ENCODE measurements around the gene ZNF536.

Gene ZNF536

GRCh38 chr19:30563691-30564090, 191.5 kb downstream of the ZNF536 start:
- Histone ChIP-seq H3K36me3 (ENCODE audit: control insufficient read depth, insufficient read depth, low read length) (no peaks in the 10 kb centered on the region), H3K9me3 (ENCODE audit: control insufficient read depth, low read length) (no peaks in the 10 kb centered on the region), H3K27me3 (replicated peaks; ENCODE audit: control insufficient read depth, insufficient read depth, low read length, poor library complexity, severe bottlenecking) (no peaks in the 10 kb centered on the region), H3K27ac (ENCODE audit: insufficient read depth, low read length, poor library complexity, severe bottlenecking) (no peak overlapping the region), H3K4me1 (ENCODE audit: control insufficient read depth, insufficient read depth, low read length, poor library complexity, severe bottlenecking) (no peaks in the 10 kb centered on the region), H3K4me3 (ENCODE audit: insufficient read depth, low read depth, low read length, poor library complexity, severe bottlenecking) (no peak overlapping the region)
- DNase-seq: no peak

- Histone ChIP-seq H3K4me3 (ENCODE audit: insufficient read depth, low read depth, low read length, poor library complexity, severe bottlenecking) (no peak overlapping the region), H3K27me3 (replicated peaks; ENCODE audit: control insufficient read depth, insufficient read depth, low read length, poor library complexity, severe bottlenecking) (no peaks in the 10 kb centered on the region), H3K9me3 (ENCODE audit: control insufficient read depth, low read length) (no peaks in the 10 kb centered on the region), H3K27ac (ENCODE audit: insufficient read depth, low read length, poor library complexity, severe bottlenecking) (no peak overlapping the region), H3K36me3 (ENCODE audit: control insufficient read depth, insufficient read depth, low read length) (no peaks in the 10 kb centered on the region), H3K4me1 (ENCODE audit: control insufficient read depth, insufficient read depth, low read length, poor library complexity, severe bottlenecking) (no peaks in the 10 kb centered on the region)
- no peak for DNase-seq
These were observed 192.4 kb downstream of the ZNF536 start for GRCh38 chr19:30564551-30565011.

DNA sequence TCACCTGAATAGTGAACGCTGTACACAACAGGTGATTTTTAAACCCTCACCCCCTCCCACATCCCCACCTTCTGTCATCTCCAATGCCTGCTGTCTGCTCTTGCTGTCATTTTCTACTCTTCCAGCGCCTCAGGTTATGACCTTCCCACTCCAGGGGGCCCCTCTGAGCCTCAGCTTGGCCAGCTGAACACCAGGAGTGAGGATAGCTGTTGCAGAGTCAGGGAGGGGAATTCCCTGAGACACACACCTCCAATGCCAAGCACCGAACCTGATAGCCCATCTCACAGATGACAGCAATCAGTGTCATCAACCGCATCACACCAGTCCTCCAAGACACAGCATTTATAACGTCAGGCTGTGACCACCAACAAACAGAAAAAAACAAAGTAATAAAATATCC, 193.5 kb downstream of the ZNF536 start:
- Histone ChIP-seq H3K9me3 (ENCODE audit: control insufficient read depth, low read length) (no peaks in the 10 kb centered on the region), H3K36me3 (ENCODE audit: control insufficient read depth, insufficient read depth, low read length) (no peaks in the 10 kb centered on the region), H3K4me3 (ENCODE audit: insufficient read depth, low read depth, low read length, poor library complexity, severe bottlenecking) (no peak overlapping the region), H3K27me3 (replicated peaks; ENCODE audit: control insufficient read depth, insufficient read depth, low read length, poor library complexity, severe bottlenecking) (no peaks in the 10 kb centered on the region), H3K27ac (ENCODE audit: insufficient read depth, low read length, poor library complexity, severe bottlenecking) (no peak overlapping the region), H3K4me1 (ENCODE audit: control insufficient read depth, insufficient read depth, low read length, poor library complexity, severe bottlenecking) (no peaks in the 10 kb centered on the region)
- no peak for DNase-seq

DNA sequence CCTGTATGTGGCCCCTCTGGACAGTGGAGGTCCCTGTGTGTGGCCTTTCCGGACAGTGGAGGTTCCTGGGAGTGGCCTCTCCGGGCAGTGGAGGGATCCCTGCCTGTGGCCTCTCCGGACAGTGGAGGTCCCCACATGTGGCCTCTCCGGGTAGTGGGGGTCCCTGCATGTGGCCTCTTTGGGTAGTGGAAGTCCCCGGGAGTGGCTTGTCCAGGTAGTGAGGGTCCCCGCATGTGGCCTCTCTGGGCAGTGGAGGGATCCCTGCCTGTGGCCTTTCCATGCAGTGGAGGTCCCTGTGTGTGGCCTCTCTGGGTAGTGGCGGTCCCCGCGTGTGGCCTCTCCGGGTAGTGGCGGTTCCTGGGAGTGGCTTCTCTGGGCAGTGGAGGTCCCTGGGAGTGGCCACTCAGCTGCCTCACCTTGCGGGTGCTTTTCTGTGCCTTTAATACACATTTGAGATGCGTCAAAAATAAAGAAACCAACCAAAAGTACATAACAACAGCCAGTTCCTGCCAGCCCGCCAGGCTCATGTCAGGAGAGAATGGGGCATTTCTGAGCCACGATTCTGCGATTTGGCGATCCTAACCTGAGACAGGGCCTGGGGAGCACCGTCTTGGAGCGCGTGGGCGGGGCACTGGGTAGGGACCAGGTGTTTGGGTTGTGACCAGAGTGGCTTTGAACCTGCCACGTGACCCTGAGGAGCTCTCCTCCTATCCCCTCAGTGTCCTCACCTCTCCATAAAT, 194.7 kb downstream of the ZNF536 start:
- DNase-seq: no peak
- Histone ChIP-seq H3K27me3 (replicated peaks; ENCODE audit: control insufficient read depth, insufficient read depth, low read length, poor library complexity, severe bottlenecking) (no peaks in the 10 kb centered on the region), H3K36me3 (ENCODE audit: control insufficient read depth, insufficient read depth, low read length) (no peaks in the 10 kb centered on the region), H3K9me3 (ENCODE audit: control insufficient read depth, low read length) (no peaks in the 10 kb centered on the region), H3K27ac (ENCODE audit: insufficient read depth, low read length, poor library complexity, severe bottlenecking) (no peak overlapping the region), H3K4me1 (ENCODE audit: control insufficient read depth, insufficient read depth, low read length, poor library complexity, severe bottlenecking) (no peaks in the 10 kb centered on the region), H3K4me3 (ENCODE audit: insufficient read depth, low read depth, low read length, poor library complexity, severe bottlenecking) (no peak overlapping the region)

- no peak for DNase-seq
- H3K9me3 ChIP-seq (ENCODE audit: control insufficient read depth, low read length): no peaks in the 10 kb centered on the region
- H3K27ac ChIP-seq (ENCODE audit: insufficient read depth, low read length, poor library complexity, severe bottlenecking): no peak overlapping the region
- no peaks in the 10 kb centered on the region for H3K27me3 ChIP-seq (replicated peaks; ENCODE audit: control insufficient read depth, insufficient read depth, low read length, poor library complexity, severe bottlenecking)
- no peak overlapping the region for H3K4me3 ChIP-seq (ENCODE audit: insufficient read depth, low read depth, low read length, poor library complexity, severe bottlenecking)
- no peaks in the 10 kb centered on the region for H3K4me1 ChIP-seq (ENCODE audit: control insufficient read depth, insufficient read depth, low read length, poor library complexity, severe bottlenecking)
- H3K36me3 ChIP-seq (ENCODE audit: control insufficient read depth, insufficient read depth, low read length): no peaks in the 10 kb centered on the region
These were observed 195.5 kb downstream of the ZNF536 start for GRCh38 chr19:30567536-30568232.

- Histone ChIP-seq H3K4me1 (ENCODE audit: control insufficient read depth, insufficient read depth, low read length, poor library complexity, severe bottlenecking) (no peaks in the 10 kb centered on the region), H3K27me3 (replicated peaks; ENCODE audit: control insufficient read depth, insufficient read depth, low read length, poor library complexity, severe bottlenecking) (no peaks in the 10 kb centered on the region), H3K9me3 (ENCODE audit: control insufficient read depth, low read length) (no peaks in the 10 kb centered on the region), H3K27ac (ENCODE audit: insufficient read depth, low read length, poor library complexity, severe bottlenecking) (no peak overlapping the region), H3K4me3 (ENCODE audit: insufficient read depth, low read depth, low read length, poor library complexity, severe bottlenecking) (no peak overlapping the region), H3K36me3 (ENCODE audit: control insufficient read depth, insufficient read depth, low read length) (no peaks in the 10 kb centered on the region)
- no peak for DNase-seq
These were observed 198.0 kb downstream of the ZNF536 start for GRCh38 chr19:30570194-30570593.

GRCh38 chr19:30577551-30578105, 205.4 kb downstream of the ZNF536 start:
- H3K27me3 ChIP-seq (replicated peaks; ENCODE audit: control insufficient read depth, insufficient read depth, low read length, poor library complexity, severe bottlenecking): no peaks in the 10 kb centered on the region
- H3K9me3 ChIP-seq (ENCODE audit: control insufficient read depth, low read length): no peaks in the 10 kb centered on the region
- no peaks in the 10 kb centered on the region for H3K4me1 ChIP-seq (ENCODE audit: control insufficient read depth, insufficient read depth, low read length, poor library complexity, severe bottlenecking)
- H3K4me3 ChIP-seq (ENCODE audit: insufficient read depth, low read depth, low read length, poor library complexity, severe bottlenecking): no peak overlapping the region
- H3K27ac ChIP-seq (ENCODE audit: insufficient read depth, low read length, poor library complexity, severe bottlenecking): no peak overlapping the region
- H3K36me3 ChIP-seq (ENCODE audit: control insufficient read depth, insufficient read depth, low read length): no peaks in the 10 kb centered on the region
- no peak for DNase-seq

DNA sequence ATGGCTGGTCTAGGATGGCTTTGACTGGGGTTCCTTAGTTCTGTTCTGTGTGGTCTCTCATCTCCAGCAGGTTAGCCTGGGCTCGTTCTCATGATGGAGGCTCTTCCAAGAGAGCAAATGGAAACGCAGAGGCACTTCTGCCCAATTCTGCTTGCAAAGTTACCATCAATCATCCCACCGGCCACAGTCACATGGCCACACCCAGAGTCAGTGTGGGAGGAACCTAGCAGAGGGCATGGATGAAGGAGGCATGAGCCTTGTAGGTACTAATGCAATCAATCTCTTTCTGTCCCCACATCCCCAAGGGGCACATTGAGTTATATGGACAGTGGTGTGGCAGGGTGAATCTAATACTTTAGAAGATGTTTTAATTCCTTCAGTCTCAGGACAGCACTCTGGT, 207.2 kb downstream of the ZNF536 start:
- no peak for DNase-seq
- Histone ChIP-seq H3K36me3 (ENCODE audit: control insufficient read depth, insufficient read depth, low read length) (no peaks in the 10 kb centered on the region), H3K4me3 (ENCODE audit: insufficient read depth, low read depth, low read length, poor library complexity, severe bottlenecking) (no peak overlapping the region), H3K27ac (ENCODE audit: insufficient read depth, low read length, poor library complexity, severe bottlenecking) (no peak overlapping the region), H3K9me3 (ENCODE audit: control insufficient read depth, low read length) (no peaks in the 10 kb centered on the region), H3K4me1 (ENCODE audit: control insufficient read depth, insufficient read depth, low read length, poor library complexity, severe bottlenecking) (no peaks in the 10 kb centered on the region), H3K27me3 (replicated peaks; ENCODE audit: control insufficient read depth, insufficient read depth, low read length, poor library complexity, severe bottlenecking) (no peaks in the 10 kb centered on the region)

GRCh38 chr19:30580673-30581072, 208.5 kb downstream of the ZNF536 start:
- H3K36me3 ChIP-seq (ENCODE audit: control insufficient read depth, insufficient read depth, low read length): no peaks in the 10 kb centered on the region
- no peak for DNase-seq
- no peak overlapping the region for H3K27ac ChIP-seq (ENCODE audit: insufficient read depth, low read length, poor library complexity, severe bottlenecking)
- no peaks in the 10 kb centered on the region for H3K4me1 ChIP-seq (ENCODE audit: control insufficient read depth, insufficient read depth, low read length, poor library complexity, severe bottlenecking)
- no peaks in the 10 kb centered on the region for H3K27me3 ChIP-seq (replicated peaks; ENCODE audit: control insufficient read depth, insufficient read depth, low read length, poor library complexity, severe bottlenecking)
- H3K4me3 ChIP-seq (ENCODE audit: insufficient read depth, low read depth, low read length, poor library complexity, severe bottlenecking): no peak overlapping the region
- no peaks in the 10 kb centered on the region for H3K9me3 ChIP-seq (ENCODE audit: control insufficient read depth, low read length)

GRCh38 chr19:30584090-30584489, 211.9 kb downstream of the ZNF536 start:
- Histone ChIP-seq H3K27ac (ENCODE audit: insufficient read depth, low read length, poor library complexity, severe bottlenecking) (no peak overlapping the region), H3K36me3 (ENCODE audit: control insufficient read depth, insufficient read depth, low read length) (no peaks in the 10 kb centered on the region), H3K4me1 (ENCODE audit: control insufficient read depth, insufficient read depth, low read length, poor library complexity, severe bottlenecking) (no peaks in the 10 kb centered on the region), H3K27me3 (replicated peaks; ENCODE audit: control insufficient read depth, insufficient read depth, low read length, poor library complexity, severe bottlenecking) (no peaks in the 10 kb centered on the region), H3K9me3 (ENCODE audit: control insufficient read depth, low read length) (no peaks in the 10 kb centered on the region), H3K4me3 (ENCODE audit: insufficient read depth, low read depth, low read length, poor library complexity, severe bottlenecking) (no peak overlapping the region)
- DNase-seq: no peak

All from effector memory CD4-positive, alpha-beta T cell (primary cell).